ENCODE results near the gene GHITM.
"Not testable (repeated sequence)": the region's sequence is repeated elsewhere in the genome, so short reads cannot be mapped to it uniquely, and the experiment has no call there.

Gene GHITM

GRCh38 chr10:84135836-84136235 lies 3.5 kb upstream of the GHITM start:
- H3K27ac ChIP-seq, result no peak overlapping the region
- TF ChIP-seq, protein P1, sequence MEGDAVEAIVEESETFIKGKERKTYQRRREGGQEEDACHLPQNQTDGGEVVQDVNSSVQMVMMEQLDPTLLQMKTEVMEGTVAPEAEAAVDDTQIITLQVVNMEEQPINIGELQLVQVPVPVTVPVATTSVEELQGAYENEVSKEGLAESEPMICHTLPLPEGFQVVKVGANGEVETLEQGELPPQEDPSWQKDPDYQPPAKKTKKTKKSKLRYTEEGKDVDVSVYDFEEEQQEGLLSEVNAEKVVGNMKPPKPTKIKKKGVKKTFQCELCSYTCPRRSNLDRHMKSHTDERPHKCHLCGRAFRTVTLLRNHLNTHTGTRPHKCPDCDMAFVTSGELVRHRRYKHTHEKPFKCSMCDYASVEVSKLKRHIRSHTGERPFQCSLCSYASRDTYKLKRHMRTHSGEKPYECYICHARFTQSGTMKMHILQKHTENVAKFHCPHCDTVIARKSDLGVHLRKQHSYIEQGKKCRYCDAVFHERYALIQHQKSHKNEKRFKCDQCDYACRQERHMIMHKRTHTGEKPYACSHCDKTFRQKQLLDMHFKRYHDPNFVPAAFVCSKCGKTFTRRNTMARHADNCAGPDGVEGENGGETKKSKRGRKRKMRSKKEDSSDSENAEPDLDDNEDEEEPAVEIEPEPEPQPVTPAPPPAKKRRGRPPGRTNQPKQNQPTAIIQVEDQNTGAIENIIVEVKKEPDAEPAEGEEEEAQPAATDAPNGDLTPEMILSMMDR (conservative IDR thresholded peaks at IDR 0.05), result no peak
- no peak for TF ChIP-seq ZFX (IDR thresholded peaks at IDR 0.05)

GRCh38 chr10:84137811-84138210 lies 1.5 kb upstream of the GHITM start:
- no peak overlapping the region for H3K27ac ChIP-seq
- TF ChIP-seq, protein P1 (conservative IDR thresholded peaks at IDR 0.05), result no peak
- TF ChIP-seq ZFX (IDR thresholded peaks at IDR 0.05), result no peak

GRCh38 chr10:84138478-84139125 lies 707 bp upstream of the GHITM start:
- TF ChIP-seq ZFX (IDR thresholded peaks at IDR 0.05), result no peak
- H3K27ac ChIP-seq, result peak overlapping the region; percentile 89

- H3K27ac ChIP-seq, result peak overlapping the region; percentile 89
- TF ChIP-seq, protein P1 (conservative IDR thresholded peaks at IDR 0.05), result no peak
- TF ChIP-seq ZFX (IDR thresholded peaks at IDR 0.05), result no peak
These were observed 699 bp downstream of the GHITM start for GRCh38 chr10:84140036-84140379.

GRCh38 chr10:84147347-84147746 lies 8.0 kb downstream of the GHITM start:
- H3K27ac ChIP-seq, result no peak overlapping the region
- TF ChIP-seq ZFX (IDR thresholded peaks at IDR 0.05), result no peak
- TF ChIP-seq, protein P1 (conservative IDR thresholded peaks at IDR 0.05), result no peak

DNA sequence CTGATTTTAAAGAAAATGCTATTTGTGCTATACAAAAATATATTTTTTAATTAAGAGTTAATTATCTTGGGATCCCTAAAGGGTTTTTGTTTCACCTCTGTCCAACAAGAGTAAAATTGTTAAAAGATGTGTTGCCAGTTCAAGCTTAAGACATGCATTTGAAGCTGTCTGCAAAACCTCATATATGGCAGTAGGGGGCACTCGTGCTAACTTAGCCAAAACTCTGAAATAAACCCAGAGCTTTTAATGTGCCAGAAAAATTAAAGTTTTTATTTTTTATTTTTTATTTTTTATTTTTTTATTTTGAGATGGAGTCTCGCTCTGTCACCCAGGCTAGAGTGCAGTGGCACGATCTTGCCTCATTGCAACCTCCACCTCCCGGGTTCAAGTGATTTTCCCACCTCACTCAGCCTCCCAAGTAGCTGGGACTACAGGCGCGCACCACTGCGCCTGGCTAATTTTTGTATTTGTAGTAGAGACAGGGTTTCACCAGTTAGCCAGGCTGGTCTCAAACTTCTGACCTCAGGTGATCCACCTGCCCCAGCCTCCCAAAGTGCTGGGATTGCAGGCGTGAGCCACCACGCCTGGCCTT lies 8.8 kb downstream of the GHITM start:
- TF ChIP-seq, protein P1 (conservative IDR thresholded peaks at IDR 0.05), result peak; percentile 86
- H3K27ac ChIP-seq, result not testable (repeated sequence)

DNA sequence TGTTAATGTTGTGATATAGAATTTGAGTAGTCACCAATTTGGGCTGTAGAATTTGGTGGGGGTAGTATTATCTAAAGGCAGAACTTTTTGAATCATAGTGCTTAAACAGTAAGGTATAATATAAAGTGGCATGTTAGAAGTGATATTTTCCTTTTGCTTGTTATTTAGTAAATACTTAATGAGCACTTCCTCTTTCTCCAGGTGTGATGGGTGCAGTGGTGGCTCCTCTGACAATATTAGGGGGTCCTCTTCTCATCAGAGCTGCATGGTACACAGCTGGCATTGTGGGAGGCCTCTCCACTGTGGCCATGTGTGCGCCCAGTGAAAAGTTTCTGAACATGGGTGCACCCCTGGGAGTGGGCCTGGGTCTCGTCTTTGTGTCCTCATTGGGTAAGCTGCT lies 10.5 kb downstream of the GHITM start:
- H3K27ac ChIP-seq, result no peak overlapping the region
- no peak for TF ChIP-seq ZFX (IDR thresholded peaks at IDR 0.05)
- TF ChIP-seq, protein P1 (conservative IDR thresholded peaks at IDR 0.05), result no peak

- H3K27ac ChIP-seq, result no peak overlapping the region
- TF ChIP-seq ZFX (IDR thresholded peaks at IDR 0.05), result no peak
- TF ChIP-seq, protein P1 (conservative IDR thresholded peaks at IDR 0.05), result no peak
These were observed 13.5 kb downstream of the GHITM start for GRCh38 chr10:84152769-84153168.
